HAP-1 (cell line): ENCODE data around the gene ITGA5.

Experiments
- DNase-seq, 2 experiments: peaks; one replicate each; pipeline ENCODE4 v3.0.0-alpha.2; 2016 to 2020; ENCODE audit warnings: low spot score in 2 of 2
- H3K27me3 ChIP-seq: fragments of 250-450 bp; sonication (Bioruptor Pico); 2 replicates; pipeline ENCODE4 v1.5.1; 2020; ENCODE audit warnings: low read depth, mild to moderate bottlenecking, moderate library complexity
- H3K36me3 ChIP-seq: fragments of 250-450 bp; sonication (Bioruptor Pico); replicated peaks from 2 replicates; pipeline ENCODE4 v1.5.1; 2020; ENCODE audit warnings: mild to moderate bottlenecking
- H3K4me1 ChIP-seq: fragments of 250-450 bp; sonication (Bioruptor Pico); 2 replicates; pipeline ENCODE4 v1.5.1; 2020; ENCODE audit warnings: mild to moderate bottlenecking
- H3K4me3 ChIP-seq: fragments of 250-450 bp; sonication (Bioruptor Pico); 2 replicates; pipeline ENCODE4 v1.5.1; 2020; ENCODE audit warnings: mild to moderate bottlenecking, moderate library complexity
- H3K9me3 ChIP-seq: fragments of 250-450 bp; sonication (Bioruptor Pico); 2 replicates; pipeline ENCODE4 v1.5.1; 2020; ENCODE audit warnings: mild to moderate bottlenecking, moderate library complexity
- in situ Hi-C: fragments of 300-500 bp; cut with MboI; formaldehyde crosslinking; loops from 3 replicates; pipeline ENCODE4 v1.14.3; 2020; ENCODE audit warnings: low sequenced_read_pairs, inconsistent platforms, mixed read lengths

Gene ITGA5

GRCh38 chr12:54394281-54394719, 24.8 kb downstream of the ITGA5 start:
- H3K9me3 ChIP-seq: no peaks in the 10 kb centered on the region
- peaks cover 22% of the 10 kb centered on the region for H3K36me3 ChIP-seq
- in situ Hi-C loops: no loop called here
- no peak overlapping the region for H3K4me3 ChIP-seq
- H3K4me1 ChIP-seq: no peaks in the 10 kb centered on the region
- peak; percentile 47 to 83 for DNase-seq
- H3K27me3 ChIP-seq: no peaks in the 10 kb centered on the region

- Histone ChIP-seq H3K4me1 (no peaks in the 10 kb centered on the region), H3K36me3 (peaks cover 22% of the 10 kb centered on the region), H3K27me3 (no peaks in the 10 kb centered on the region), H3K4me3 (no peak overlapping the region), H3K9me3 (no peaks in the 10 kb centered on the region)
- in situ Hi-C loops: no loop called here
- DNase-seq: no peak
These were observed 25.3 kb downstream of the ITGA5 start for GRCh38 chr12:54393743-54394142.

- Histone ChIP-seq H3K4me3 (no peak overlapping the region), H3K9me3 (no peaks in the 10 kb centered on the region), H3K27me3 (no peaks in the 10 kb centered on the region), H3K4me1 (peaks cover 4% of the 10 kb centered on the region; the same call in 1 of the 2 replicates), H3K36me3 (peaks cover 18% of the 10 kb centered on the region)
- in situ Hi-C loops: no loop called here
- DNase-seq: no peak
These were observed 25.9 kb downstream of the ITGA5 start for GRCh38 chr12:54393207-54393609.

- in situ Hi-C loops: no loop called here
- no peak overlapping the region for H3K4me3 ChIP-seq
- DNase-seq: no peak
- peaks cover 13% of the 10 kb centered on the region for H3K36me3 ChIP-seq
- H3K4me1 ChIP-seq: peaks cover 4% of the 10 kb centered on the region; the same call in 1 of the 2 replicates
- no peaks in the 10 kb centered on the region for H3K9me3 ChIP-seq
- H3K27me3 ChIP-seq: no peaks in the 10 kb centered on the region
These were observed 26.4 kb downstream of the ITGA5 start for GRCh38 chr12:54392485-54393206.

DNA sequence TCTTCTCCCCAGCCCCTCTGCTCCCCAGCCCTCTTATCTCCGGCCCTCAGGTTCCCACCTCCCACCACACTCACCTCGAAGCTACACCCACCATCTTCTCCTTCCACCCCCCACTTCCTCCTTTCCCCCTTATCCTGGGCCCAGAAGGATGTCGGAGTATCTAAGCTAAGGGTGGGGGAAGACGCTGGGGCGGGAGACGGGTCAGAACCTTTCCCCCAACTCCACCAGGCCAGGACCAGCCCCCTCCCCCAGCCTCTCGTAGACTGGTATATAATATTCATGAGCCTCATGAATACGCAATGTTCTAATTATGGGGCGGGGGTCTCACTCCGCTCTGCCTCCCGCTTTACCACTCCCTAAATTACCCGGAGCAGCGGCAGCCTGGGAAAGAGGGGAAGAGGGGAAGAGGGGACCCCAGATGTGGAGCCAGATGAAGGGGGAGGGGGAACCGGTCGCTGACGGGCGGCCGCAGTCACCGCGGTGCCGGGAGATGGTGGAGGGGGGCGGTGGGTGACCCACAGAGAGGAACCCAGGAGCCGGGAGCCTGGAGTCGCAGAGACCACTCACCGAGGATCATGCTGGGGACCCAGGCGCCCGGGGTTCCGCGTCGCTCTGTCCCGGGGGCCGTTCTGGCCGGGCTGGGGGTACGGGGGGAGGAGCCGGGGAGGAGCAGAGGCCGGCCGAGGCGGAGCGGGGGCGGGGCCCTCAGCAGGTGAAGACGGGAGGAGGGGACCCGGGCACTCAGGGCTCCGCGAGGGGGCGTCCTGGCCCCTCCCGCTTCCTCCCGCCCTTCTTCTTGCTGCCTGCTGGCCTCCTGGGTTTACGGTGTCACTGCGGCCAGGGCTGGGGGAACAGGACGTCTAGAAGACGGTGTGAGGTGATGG, 28.2 kb downstream of the ITGA5 start:
- in situ Hi-C loops: no loop called here
- Histone ChIP-seq H3K9me3 (no peaks in the 10 kb centered on the region), H3K4me3 (peak overlapping the region; percentile 56), H3K4me1 (peaks cover 4% of the 10 kb centered on the region; the same call in 1 of the 2 replicates), H3K36me3 (peaks cover 6% of the 10 kb centered on the region), H3K27me3 (no peaks in the 10 kb centered on the region)
- DNase-seq: peak; percentile 66 to 86

- Histone ChIP-seq H3K4me3 (no peak overlapping the region), H3K27me3 (no peaks in the 10 kb centered on the region), H3K4me1 (peaks cover 4% of the 10 kb centered on the region; the same call in 1 of the 2 replicates), H3K9me3 (no peaks in the 10 kb centered on the region), H3K36me3 (peaks cover 5% of the 10 kb centered on the region; the same call in 1 of the 2 replicates)
- in situ Hi-C loops: no loop called here
- no peak for DNase-seq
These were observed 28.8 kb downstream of the ITGA5 start for GRCh38 chr12:54390176-54390667.

- H3K36me3 ChIP-seq: no peaks in the 10 kb centered on the region
- H3K9me3 ChIP-seq: no peaks in the 10 kb centered on the region
- in situ Hi-C loops: no loop called here
- no peak overlapping the region for H3K4me3 ChIP-seq
- DNase-seq: no peak
- H3K4me1 ChIP-seq: peaks cover 4% of the 10 kb centered on the region; the same call in 1 of the 2 replicates
- no peaks in the 10 kb centered on the region for H3K27me3 ChIP-seq
These were observed 29.4 kb downstream of the ITGA5 start for GRCh38 chr12:54389607-54390175.

- Histone ChIP-seq H3K4me3 (no peak overlapping the region), H3K36me3 (no peaks in the 10 kb centered on the region), H3K4me1 (peaks cover 4% of the 10 kb centered on the region; the same call in 1 of the 2 replicates), H3K9me3 (no peaks in the 10 kb centered on the region), H3K27me3 (no peaks in the 10 kb centered on the region)
- in situ Hi-C loops: no loop called here
- DNase-seq: no peak
These were observed 29.9 kb downstream of the ITGA5 start for GRCh38 chr12:54389134-54389508.

DNA sequence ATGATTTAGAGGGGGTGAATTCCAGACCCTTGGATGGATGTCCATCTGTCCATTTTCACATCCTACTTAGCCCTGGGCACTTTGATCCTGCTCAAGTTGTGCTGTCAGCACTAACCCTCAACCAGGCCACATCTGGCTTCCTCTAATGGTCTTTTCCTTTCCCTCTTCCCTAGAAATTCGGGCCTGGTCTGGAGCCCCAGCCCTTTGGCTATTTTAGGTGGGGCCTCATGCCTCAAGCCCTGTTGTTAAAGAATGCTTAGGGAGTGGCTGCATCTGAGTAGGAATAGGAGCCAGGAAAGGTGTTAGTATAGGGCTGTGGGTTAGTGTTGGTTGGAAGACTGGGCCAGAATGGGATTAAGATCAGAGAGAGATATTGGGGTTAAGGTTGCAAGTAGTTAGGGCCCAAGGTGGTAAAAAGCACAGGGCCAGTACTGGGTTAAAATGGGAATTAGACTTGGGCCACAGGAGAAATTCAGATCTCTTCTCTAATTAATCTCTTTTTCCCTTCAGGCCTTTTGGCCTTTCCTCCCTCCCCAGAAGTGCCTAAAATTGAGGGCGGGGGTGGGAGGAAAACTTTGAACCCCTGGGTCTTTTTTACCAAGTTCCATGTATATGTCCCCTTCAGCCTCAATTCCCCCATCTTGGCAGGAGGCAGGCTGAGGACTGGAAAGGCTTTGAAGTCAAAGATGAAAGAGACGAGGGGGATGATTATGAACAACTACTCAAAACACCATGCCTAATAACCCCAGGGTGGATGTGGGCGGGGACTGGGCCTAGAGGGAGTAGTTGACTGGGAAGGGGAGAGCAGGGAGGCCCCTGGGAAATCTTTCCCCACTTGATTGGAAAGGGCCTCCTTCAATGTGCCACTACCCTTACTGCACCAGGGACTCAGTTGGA, 30.6 kb downstream of the ITGA5 start:
- Histone ChIP-seq H3K4me1 (peaks cover 4% of the 10 kb centered on the region; the same call in 1 of the 2 replicates), H3K36me3 (no peaks in the 10 kb centered on the region), H3K27me3 (no peaks in the 10 kb centered on the region), H3K4me3 (no peak overlapping the region), H3K9me3 (no peaks in the 10 kb centered on the region)
- no peak for DNase-seq
- in situ Hi-C loops: no loop called here

DNA sequence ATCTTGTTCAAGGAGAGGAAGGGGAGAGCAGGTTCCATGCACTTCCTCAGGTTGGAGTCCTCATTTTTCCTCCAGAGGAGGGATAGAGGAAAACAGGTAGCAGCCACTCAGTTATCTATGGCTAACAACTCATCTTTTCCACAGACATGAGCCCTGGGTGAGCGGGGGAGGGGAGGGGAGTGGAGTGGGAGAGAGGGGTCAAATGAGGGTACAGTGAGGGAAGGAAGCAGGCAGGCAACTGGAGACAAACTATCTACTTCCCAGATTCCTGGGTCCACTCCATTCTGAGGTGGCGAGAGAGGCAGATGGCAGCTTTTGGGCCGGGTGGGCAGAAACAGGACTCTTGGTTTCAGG, 32.0 kb downstream of the ITGA5 start:
- Histone ChIP-seq H3K27me3 (no peaks in the 10 kb centered on the region), H3K9me3 (no peaks in the 10 kb centered on the region), H3K36me3 (no peaks in the 10 kb centered on the region), H3K4me1 (peaks cover 4% of the 10 kb centered on the region; the same call in 1 of the 2 replicates), H3K4me3 (no peak overlapping the region)
- no peak for DNase-seq
- in situ Hi-C loops: no loop called here

- no peak overlapping the region for H3K4me3 ChIP-seq
- no peaks in the 10 kb centered on the region for H3K36me3 ChIP-seq
- in situ Hi-C loops: no loop called here
- H3K9me3 ChIP-seq: no peaks in the 10 kb centered on the region
- DNase-seq: no peak
- H3K4me1 ChIP-seq: peaks cover 4% of the 10 kb centered on the region; the same call in 1 of the 2 replicates
- no peaks in the 10 kb centered on the region for H3K27me3 ChIP-seq
These were observed 32.5 kb downstream of the ITGA5 start for GRCh38 chr12:54386403-54387113.

- Histone ChIP-seq H3K4me3 (no peak overlapping the region), H3K4me1 (peaks cover 4% of the 10 kb centered on the region; the same call in 1 of the 2 replicates), H3K36me3 (no peaks in the 10 kb centered on the region), H3K9me3 (no peaks in the 10 kb centered on the region), H3K27me3 (no peaks in the 10 kb centered on the region)
- in situ Hi-C loops: no loop called here
- no peak for DNase-seq
These were observed 33.7 kb downstream of the ITGA5 start for GRCh38 chr12:54385251-54385914.
